ENCODE results near the gene MED13L.

The MED13L gene

DNA sequence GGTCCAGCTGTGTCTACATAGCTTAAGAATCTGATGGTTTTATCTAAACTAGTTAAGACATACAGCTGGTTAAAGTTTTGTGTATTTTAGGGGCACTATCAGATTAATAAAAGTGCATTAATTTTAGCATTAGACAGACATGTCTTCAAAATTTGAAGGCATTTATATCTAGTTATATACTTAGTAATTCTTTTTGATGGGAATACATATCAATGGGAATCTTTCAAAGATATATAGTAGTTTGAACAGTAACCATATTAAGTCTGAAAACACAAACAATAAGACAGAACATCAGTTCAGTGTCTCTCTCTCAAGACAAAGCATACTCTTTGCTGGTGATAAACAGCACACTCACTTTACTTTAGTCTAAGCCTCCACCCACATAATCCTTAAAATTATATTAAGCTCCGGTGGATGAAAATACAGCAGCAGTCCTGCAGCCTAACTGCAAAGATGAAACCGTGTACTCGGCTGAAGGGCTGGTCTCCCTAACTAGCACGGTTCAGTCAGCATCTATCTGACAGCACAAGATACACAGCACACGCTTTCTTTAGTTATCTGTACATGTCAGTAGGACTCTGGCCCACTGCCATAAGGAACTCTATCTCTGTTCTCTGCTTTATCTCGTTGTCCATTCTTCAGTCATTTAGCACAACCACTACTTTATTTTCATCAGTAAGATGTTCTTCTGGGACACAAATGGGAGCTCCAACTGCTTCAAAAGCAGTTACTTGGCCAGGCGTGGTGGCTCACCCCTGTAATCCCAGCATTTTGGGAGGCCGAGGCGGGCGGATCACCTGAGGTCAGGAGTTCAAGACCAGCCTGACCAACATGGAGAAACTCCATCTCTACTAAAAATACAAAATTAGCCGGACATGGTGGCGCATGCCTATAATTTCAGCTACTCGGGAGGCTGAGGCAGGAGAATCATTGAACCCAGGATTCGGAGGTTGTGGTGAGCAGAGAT, 80.5 kb downstream of the MED13L start:
- DNase-seq (no peak), ATAC-seq (replicated peaks) (no peak)
- Mint-ChIP-seq H3K36me3 (peaks cover 0 to 1% of the 10 kb centered on the region in 2 donors), H3K27me3 (no peaks in the 10 kb centered on the region), H3K4me3 (no peak overlapping the region), H3K4me1 (peaks cover 46 to 84% of the 10 kb centered on the region in 2 donors), H3K27ac (peak overlapping the region; percentile 47), H3K9me3 (no peaks in the 10 kb centered on the region)

DNA sequence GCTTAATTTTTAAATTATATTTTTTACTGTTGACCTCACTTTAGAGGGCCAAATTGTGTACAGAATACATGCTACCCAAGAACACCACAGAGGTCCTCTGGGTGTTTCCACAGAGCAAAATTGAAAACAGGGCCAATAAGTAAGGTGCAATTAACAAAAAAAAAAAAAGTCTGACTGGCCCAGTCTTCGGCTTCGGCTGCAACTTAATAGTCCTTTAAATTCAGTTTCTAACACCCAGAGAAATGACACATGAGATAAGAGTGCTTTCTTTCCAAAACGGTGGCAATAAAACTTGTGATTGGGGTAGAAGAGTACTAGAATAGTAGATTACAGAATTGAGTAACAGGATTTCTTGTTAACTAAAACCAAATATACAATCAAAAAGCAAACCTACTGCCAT, 81.3 kb downstream of the MED13L start:
- H3K4me3 Mint-ChIP-seq, result no peak overlapping the region
- no peaks in the 10 kb centered on the region for H3K27me3 Mint-ChIP-seq
- no peaks in the 10 kb centered on the region for H3K9me3 Mint-ChIP-seq
- H3K4me1 Mint-ChIP-seq, result peaks cover 46 to 84% of the 10 kb centered on the region in 2 donors
- H3K27ac Mint-ChIP-seq, result peak overlapping the region; percentile 31
- H3K36me3 Mint-ChIP-seq, result peaks cover 0 to 1% of the 10 kb centered on the region in 2 donors
- DNase-seq (no peak), ATAC-seq (replicated peaks) (no peak)

GRCh38 chr12:116194935-116195431, 82.5 kb downstream of the MED13L start:
- Mint-ChIP-seq H3K27ac (peak overlapping the region; percentile 92), H3K4me1 (peaks cover 45 to 75% of the 10 kb centered on the region in 2 donors), H3K27me3 (no peaks in the 10 kb centered on the region), H3K9me3 (no peaks in the 10 kb centered on the region), H3K36me3 (peaks cover 0 to 3% of the 10 kb centered on the region in 2 donors), H3K4me3 (peak overlapping the region; percentile 60 to 76)
- peak; percentile 90 to 92 for ATAC-seq (replicated peaks)
- peak; percentile 78 for DNase-seq

DNA sequence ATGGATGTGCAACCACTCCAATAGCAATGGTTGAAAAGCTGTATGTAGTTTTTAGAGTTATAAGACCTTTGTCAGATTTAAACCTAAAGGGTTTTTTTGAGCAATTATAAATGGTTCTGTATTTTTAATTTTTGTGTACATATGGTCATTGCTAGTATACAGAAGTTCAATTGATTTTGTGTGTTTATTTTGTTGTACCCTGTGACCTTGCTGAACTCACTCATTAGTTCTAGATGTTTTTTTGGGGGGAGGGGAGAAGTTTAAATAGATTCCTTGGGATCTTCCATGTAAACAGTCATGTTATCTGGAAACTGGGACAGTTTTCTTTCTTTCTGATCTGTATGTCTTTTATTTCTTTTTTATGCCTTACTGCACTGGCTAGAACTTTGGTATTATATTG, 87.8 kb downstream of the MED13L start:
- DNase-seq, result no peak
- H3K4me1 Mint-ChIP-seq, result peaks cover 40 to 54% of the 10 kb centered on the region in 2 donors
- no peak for ATAC-seq (replicated peaks)
- H3K27me3 Mint-ChIP-seq, result no peaks in the 10 kb centered on the region
- no peak overlapping the region for H3K27ac Mint-ChIP-seq
- H3K4me3 Mint-ChIP-seq, result no peak overlapping the region
- H3K36me3 Mint-ChIP-seq, result peaks cover 4 to 5% of the 10 kb centered on the region in 2 donors
- H3K9me3 Mint-ChIP-seq, result no peaks in the 10 kb centered on the region

- Mint-ChIP-seq H3K4me1 (peaks cover 32 to 43% of the 10 kb centered on the region in 2 donors), H3K9me3 (no peaks in the 10 kb centered on the region), H3K27ac (no peak overlapping the region), H3K36me3 (peaks cover 4 to 5% of the 10 kb centered on the region in 2 donors), H3K27me3 (no peaks in the 10 kb centered on the region), H3K4me3 (peak overlapping the region in 1 of 2 donors; percentile 15)
- peak; percentile 86 to 91 for ATAC-seq (replicated peaks)
- DNase-seq, result no peak
Measured at GRCh38 chr12:116188581-116188980, 88.9 kb downstream of the MED13L start.

- ATAC-seq (replicated peaks) (no peak), DNase-seq (no peak)
- Mint-ChIP-seq H3K4me1 (peaks cover 34 to 39% of the 10 kb centered on the region in 2 donors), H3K36me3 (peaks cover 4 to 5% of the 10 kb centered on the region in 2 donors), H3K27ac (no peak overlapping the region), H3K4me3 (no peak overlapping the region), H3K9me3 (no peaks in the 10 kb centered on the region), H3K27me3 (no peaks in the 10 kb centered on the region)
Measured at GRCh38 chr12:116187151-116187511, 90.4 kb downstream of the MED13L start.

DNA sequence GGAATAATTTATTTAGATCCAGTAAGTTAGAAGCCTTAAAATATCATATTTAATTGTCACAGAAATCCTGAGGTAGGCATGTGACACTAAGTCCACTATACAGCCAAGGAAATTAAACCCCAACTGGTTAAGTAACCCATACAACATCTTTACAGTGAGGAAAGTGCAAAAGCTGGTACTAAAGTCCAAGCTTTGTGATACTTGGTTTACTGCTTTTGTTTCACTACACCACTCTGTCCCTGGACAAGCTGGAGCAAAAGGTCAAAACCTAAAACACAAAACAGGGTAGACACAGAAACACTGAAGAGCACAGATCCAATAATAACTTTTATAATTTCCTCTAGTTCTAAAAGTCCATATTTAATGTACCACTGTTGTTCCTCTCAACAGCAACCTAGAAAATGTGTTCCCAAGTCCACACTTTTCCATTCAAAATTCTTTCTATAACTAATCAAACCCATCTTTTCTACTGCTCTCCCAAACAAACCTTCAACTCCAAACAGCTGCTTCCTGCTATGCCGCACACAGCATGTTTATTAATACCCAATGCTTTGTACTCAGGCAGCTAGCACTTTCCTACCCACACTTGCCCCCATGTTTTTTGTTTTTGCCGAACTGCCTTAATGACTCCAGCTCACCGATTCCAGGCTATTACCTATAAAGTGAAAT, 90.9 kb downstream of the MED13L start:
- Mint-ChIP-seq H3K27ac (no peak overlapping the region), H3K4me1 (peaks cover 37 to 43% of the 10 kb centered on the region in 2 donors), H3K27me3 (no peaks in the 10 kb centered on the region), H3K4me3 (no peak overlapping the region), H3K9me3 (no peaks in the 10 kb centered on the region), H3K36me3 (peaks cover 4 to 5% of the 10 kb centered on the region in 2 donors)
- DNase-seq (no peak), ATAC-seq (replicated peaks) (no peak)

DNA sequence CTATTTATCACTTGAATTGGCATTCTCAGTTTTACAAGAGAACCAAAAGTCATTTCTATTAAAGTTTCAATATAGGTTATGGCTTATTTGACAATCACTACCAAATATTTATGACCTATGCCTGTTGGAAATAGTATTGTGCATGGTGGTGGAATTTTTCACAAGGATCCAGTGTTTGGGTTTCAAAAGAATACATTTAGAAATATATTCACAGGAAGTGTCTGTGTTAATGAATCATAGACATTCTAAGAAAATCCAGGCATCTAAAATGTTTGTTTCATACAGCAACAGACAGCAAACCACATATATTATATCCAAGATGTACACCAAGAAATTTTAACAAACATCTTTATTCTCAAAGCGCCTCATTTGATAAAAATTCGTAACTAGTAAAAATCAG, 92.7 kb downstream of the MED13L start:
- Mint-ChIP-seq H3K27me3 (no peaks in the 10 kb centered on the region), H3K4me1 (peaks cover 36 to 48% of the 10 kb centered on the region in 2 donors), H3K4me3 (no peak overlapping the region), H3K27ac (no peak overlapping the region), H3K9me3 (no peaks in the 10 kb centered on the region), H3K36me3 (peaks cover 2 to 3% of the 10 kb centered on the region in 2 donors)
- no peak for DNase-seq
- ATAC-seq (replicated peaks), result no peak

DNA sequence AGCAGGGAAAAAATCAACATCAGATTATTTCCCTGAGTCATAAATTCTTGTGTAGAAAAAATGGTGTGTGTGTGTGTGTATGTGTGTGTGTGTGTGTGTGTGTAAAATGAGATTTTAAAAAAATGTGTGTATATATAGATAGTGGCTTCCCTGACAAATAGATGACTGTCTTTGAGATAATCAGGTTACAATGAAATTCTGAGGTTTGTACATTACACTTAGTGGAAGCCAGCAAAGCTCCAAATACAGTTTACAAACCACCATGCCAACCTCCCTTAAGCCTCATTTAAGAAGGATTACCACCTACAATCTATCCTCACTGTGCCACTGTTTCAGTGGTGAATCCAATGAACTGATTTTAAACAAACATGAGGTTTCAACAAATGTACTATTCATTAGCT, 93.8 kb downstream of the MED13L start:
- DNase-seq (no peak), ATAC-seq (replicated peaks) (no peak)
- Mint-ChIP-seq H3K4me3 (no peak overlapping the region), H3K36me3 (no peaks in the 10 kb centered on the region), H3K9me3 (no peaks in the 10 kb centered on the region), H3K27ac (no peak overlapping the region), H3K4me1 (peaks cover 31 to 44% of the 10 kb centered on the region in 2 donors), H3K27me3 (no peaks in the 10 kb centered on the region)

GRCh38 chr12:116182359-116183063, 95.0 kb downstream of the MED13L start:
- no peak overlapping the region for H3K27ac Mint-ChIP-seq
- ATAC-seq (replicated peaks) (peak in 1 of 2 donors; percentile 31), DNase-seq (no peak)
- no peaks in the 10 kb centered on the region for H3K36me3 Mint-ChIP-seq
- H3K4me3 Mint-ChIP-seq, result no peak overlapping the region
- no peaks in the 10 kb centered on the region for H3K27me3 Mint-ChIP-seq
- no peaks in the 10 kb centered on the region for H3K9me3 Mint-ChIP-seq
- H3K4me1 Mint-ChIP-seq, result peaks cover 30 to 38% of the 10 kb centered on the region in 2 donors

DNA sequence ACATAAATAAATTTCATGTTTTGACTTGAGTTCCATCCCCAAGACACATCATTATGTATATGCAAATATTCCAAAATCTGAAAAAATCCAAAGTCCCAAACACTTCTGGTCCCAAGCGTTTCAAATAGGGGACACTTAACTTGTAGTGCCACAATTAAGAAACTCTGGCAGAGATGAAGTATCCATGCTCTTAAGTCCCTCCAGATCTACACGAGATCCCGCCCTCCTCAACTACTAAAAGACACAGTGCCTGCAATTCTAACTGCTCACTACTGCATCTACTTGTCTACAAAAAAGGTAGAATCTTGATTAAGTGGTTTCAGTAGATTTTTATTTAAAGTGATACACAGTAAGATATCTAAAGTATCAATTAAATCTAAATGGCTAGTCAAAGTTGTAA, 97.0 kb downstream of the MED13L start:
- no peak for DNase-seq
- Mint-ChIP-seq H3K27me3 (no peaks in the 10 kb centered on the region), H3K36me3 (peaks cover 2 to 5% of the 10 kb centered on the region in 2 donors), H3K27ac (no peak overlapping the region), H3K9me3 (peaks cover 0 to 1% of the 10 kb centered on the region in 2 donors), H3K4me1 (peaks cover 31 to 46% of the 10 kb centered on the region in 2 donors), H3K4me3 (no peak overlapping the region)
- no peak for ATAC-seq (replicated peaks)

DNA sequence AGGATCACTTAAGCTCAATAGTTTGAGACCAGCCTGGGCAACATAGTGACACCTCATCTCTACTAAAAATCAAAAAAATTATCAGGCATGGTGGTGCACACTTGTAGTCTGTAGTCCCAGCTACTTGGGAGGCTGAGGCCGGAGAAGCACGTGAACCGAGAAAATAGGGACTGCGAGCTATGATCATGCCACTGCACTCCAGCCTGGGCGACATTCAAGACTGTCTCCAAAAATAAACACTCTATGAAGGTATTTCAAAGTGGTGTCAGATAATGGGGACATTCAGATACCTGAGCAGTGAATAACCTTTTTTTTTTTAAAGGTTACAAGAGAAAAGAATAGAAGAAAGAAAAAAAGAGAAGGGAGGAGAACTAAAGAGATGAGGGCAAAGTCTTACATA, 98.1 kb downstream of the MED13L start:
- Mint-ChIP-seq H3K27me3 (no peaks in the 10 kb centered on the region), H3K9me3 (peaks cover 0 to 1% of the 10 kb centered on the region in 2 donors), H3K4me3 (no peak overlapping the region), H3K27ac (no peak overlapping the region), H3K4me1 (peaks cover 35 to 55% of the 10 kb centered on the region in 2 donors), H3K36me3 (peaks cover 2 to 5% of the 10 kb centered on the region in 2 donors)
- ATAC-seq (replicated peaks) (no peak), DNase-seq (no peak)

DNA sequence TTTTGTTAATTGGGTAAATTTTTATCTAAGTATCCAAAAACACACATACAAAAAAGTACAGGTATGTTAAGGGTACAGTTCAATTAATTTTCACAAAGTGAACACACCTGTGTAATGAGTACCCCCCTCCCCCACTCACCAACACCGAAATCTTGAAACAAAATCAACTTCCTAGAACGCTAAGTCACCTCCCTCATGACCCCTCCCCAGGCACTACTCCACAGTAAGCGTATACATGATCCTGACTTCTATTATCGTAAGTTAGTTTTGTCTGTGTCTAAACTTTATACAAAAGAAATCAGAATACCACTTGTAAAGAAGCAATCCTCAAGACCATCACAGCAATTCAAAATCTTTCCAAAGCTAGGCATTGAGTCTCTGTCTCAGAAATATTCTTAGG, 100.5 kb downstream of the MED13L start:
- H3K36me3 Mint-ChIP-seq, result peaks cover 2 to 5% of the 10 kb centered on the region in 2 donors
- H3K27me3 Mint-ChIP-seq, result no peaks in the 10 kb centered on the region
- peaks cover 0 to 1% of the 10 kb centered on the region in 2 donors for H3K9me3 Mint-ChIP-seq
- no peak for ATAC-seq (replicated peaks)
- H3K27ac Mint-ChIP-seq, result peak overlapping the region; percentile 32
- no peak overlapping the region for H3K4me3 Mint-ChIP-seq
- DNase-seq, result no peak
- H3K4me1 Mint-ChIP-seq, result peaks cover 35 to 57% of the 10 kb centered on the region in 2 donors

DNA sequence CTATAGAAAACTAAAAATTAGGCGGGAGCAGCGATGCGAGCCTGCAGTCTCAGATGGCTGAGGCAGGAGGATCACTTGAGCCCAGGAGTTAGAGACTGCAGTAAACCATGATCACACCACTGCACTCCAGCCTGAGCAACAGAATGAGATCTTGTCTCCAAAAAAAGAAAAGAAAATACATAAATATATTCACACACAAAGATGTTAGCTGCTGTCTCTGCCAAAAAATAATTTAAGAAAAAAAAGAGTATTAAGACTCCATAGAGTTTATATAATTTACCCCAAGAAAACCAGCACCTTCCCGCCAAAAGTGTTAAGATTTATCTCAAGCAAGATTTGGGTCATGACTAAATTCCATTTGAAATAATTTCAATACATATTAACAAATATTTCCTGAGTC, 102.6 kb downstream of the MED13L start:
- peaks cover 0 to 1% of the 10 kb centered on the region in 2 donors for H3K9me3 Mint-ChIP-seq
- peaks cover 38 to 55% of the 10 kb centered on the region in 2 donors for H3K4me1 Mint-ChIP-seq
- no peak overlapping the region for H3K27ac Mint-ChIP-seq
- H3K4me3 Mint-ChIP-seq, result no peak overlapping the region
- ATAC-seq (replicated peaks) (no peak), DNase-seq (no peak)
- H3K27me3 Mint-ChIP-seq, result no peaks in the 10 kb centered on the region
- H3K36me3 Mint-ChIP-seq, result peaks cover 2 to 5% of the 10 kb centered on the region in 2 donors

Data from stimulated activated naive B cell treated with anti-CD40 and anti-IgM and Interleukin-4, amounts not matched to agents 10 μg/mL and 1 μg/mL and 100 μg/mL, for 72 hours (primary cell).